Measurements from ENCODE around the gene CUBN.
"Not testable (repeated sequence)": the region's sequence is repeated elsewhere in the genome, so short reads cannot be mapped to it uniquely, and the experiment has no call there.

The CUBN gene

GRCh38 chr10:16845248-16845647, 284.4 kb downstream of the CUBN start:
- TF ChIP-seq CTCF (conservative IDR thresholded peaks at IDR 0.05; ENCODE audit: low read depth, low read length) = no peak
- DNase-seq (ENCODE audit: low read depth) = peak; percentile 31
- H3K4me3 ChIP-seq (ENCODE audit: low read depth, low read length) = no peak overlapping the region

- peak; percentile 86 for DNase-seq (ENCODE audit: low read depth)
- no peak overlapping the region for H3K4me3 ChIP-seq (ENCODE audit: low read depth, low read length)
- peak; percentile 52 for TF ChIP-seq CTCF (conservative IDR thresholded peaks at IDR 0.05; ENCODE audit: low read depth, low read length)
Measured at GRCh38 chr10:16843252-16843870, 286.2 kb downstream of the CUBN start.

- no peak for DNase-seq (ENCODE audit: low read depth)
- TF ChIP-seq CTCF (conservative IDR thresholded peaks at IDR 0.05; ENCODE audit: low read depth, low read length) = no peak
- H3K4me3 ChIP-seq (ENCODE audit: low read depth, low read length) = no peak overlapping the region
Measured at GRCh38 chr10:16835228-16835627, 294.4 kb downstream of the CUBN start.

GRCh38 chr10:16832351-16833080, 297.1 kb downstream of the CUBN start:
- DNase-seq (ENCODE audit: low read depth) = peak; percentile 95
- H3K4me3 ChIP-seq (ENCODE audit: low read depth, low read length) = no peak overlapping the region
- TF ChIP-seq CTCF (conservative IDR thresholded peaks at IDR 0.05; ENCODE audit: low read depth, low read length) = peak; percentile 9

- no peak for TF ChIP-seq CTCF (conservative IDR thresholded peaks at IDR 0.05; ENCODE audit: low read depth, low read length)
- H3K4me3 ChIP-seq (ENCODE audit: low read depth, low read length) = no peak overlapping the region
- peak; percentile 81 for DNase-seq (ENCODE audit: low read depth)
Measured at GRCh38 chr10:16828701-16829175, 300.9 kb downstream of the CUBN start.

- no peak overlapping the region for H3K4me3 ChIP-seq (ENCODE audit: low read depth, low read length)
- DNase-seq (ENCODE audit: low read depth) = peak; percentile 91
- peak; percentile 56 for TF ChIP-seq CTCF (conservative IDR thresholded peaks at IDR 0.05; ENCODE audit: low read depth, low read length)
Measured at GRCh38 chr10:16828114-16828568, 301.5 kb downstream of the CUBN start.

- DNase-seq (ENCODE audit: low read depth); H3K4me3 ChIP-seq (ENCODE audit: low read depth, low read length): not testable (repeated sequence)
Measured at GRCh38 chr10:16827474-16827873, 302.1 kb downstream of the CUBN start.

Data from choroid plexus epithelial cell (primary cell).